Body of pancreas (tissue), 4 donors: ENCODE results near the gene TSEN34. TPM values are rescaled to one million over a fixed set of nuclear protein-coding genes. Genes with fewer than 3 reads are reported as not detected.

Experiments
- ATAC-seq: fragments of 150-250 bp; one replicate; pipeline ENCODE4 v1.9.1; 2016
- DNase-seq, 4 donors: peaks; one replicate each; pipeline ENCODE4 v3.0.0-alpha.2; 2019
- H3K27ac ChIP-seq, 4 donors: fragments of 200-600 bp; sonication (generic); 1 replicate in 3 of 4; 2 replicates in 1 of 4; pipeline versions ENCODE4 v1.5.1 to v1.6.1; 2016 to 2019; ENCODE audit warnings: mild to moderate bottlenecking in 1 of 4, mixed read lengths in 1 of 4, moderate library complexity in 1 of 4
- H3K27me3 ChIP-seq, 2 donors: fragments of 200-600 bp; sonication (generic); one replicate each; pipeline ENCODE4 v1.6.0; 2016; ENCODE audit warnings: mild to moderate bottlenecking in 1 of 2
- H3K36me3 ChIP-seq, 2 donors: fragments of 200-600 bp; sonication (generic); replicated peaks in 1 of 2; 2 replicates each; pipeline ENCODE4 v1.5.1; 2016; ENCODE audit warnings: low read depth in 2 of 2; ENCODE audit not compliant: insufficient read depth in 1 of 2
- H3K4me1 ChIP-seq: fragments of 200-600 bp; sonication (generic); one replicate; pipeline ENCODE4 v1.6.0; 2016
- H3K4me3 ChIP-seq, 2 donors: fragments of 200-600 bp; sonication (generic); 1 replicate in 1 of 2; 2 replicates in 1 of 2; pipeline ENCODE4 v1.5.1; 2016 to 2019
- H3K9me3 ChIP-seq, 3 donors: fragments of 200-600 bp; sonication (generic); 1 replicate in 2 of 3; 2 replicates in 1 of 3; pipeline ENCODE4 v1.5.1; 2016
- POLR2A ChIP-seq, 3 donors: fragments of 450-650 bp; IDR thresholded peaks; one replicate each; pipeline ENCODE4 v1.6.1; 2016; ENCODE audit warnings: antibody characterized with exemption in 3 of 3, mild to moderate bottlenecking in 2 of 3
- WGBS, 2 donors: methylation state at CpG; one replicate each; pipeline ENCODE4 v1.1.5; 2017; 5-methylcytosine and 5-hydroxymethylcytosine counted together
- intact Hi-C: fragments of 100-400 bp; cut with DNase I; formaldehyde crosslinking; loops from one replicate; pipeline ENCODE4 v1.15.1; 2023
- total RNA-seq, 2 donors: library from RNA; depleted of rRNA; stranded (reverse); fragments of >200 nt; gene quantifications; one replicate each; pipeline ENCODE4 v1.1.0, GENCODE V29; 2016
- TF ChIP-seq, protein P1 (sequence below), 7 experiments: fragments of 450-650 bp in 4 of 7; fragments of 200-600 bp in 3 of 7; sonication (generic) in 3 of 7; IDR thresholded peaks; one replicate each; pipeline ENCODE4 v1.5.1; 2016 to 2019; ENCODE audit warnings: antibody characterized with exemption in 7 of 7

Gene TSEN34
- total RNA-seq, 2 donors from 2014 or later, result 33.9 to 56.6 TPM

GRCh38 chr19:54155694-54156093 is 35.4 kb upstream of the TSEN34 start:
- Histone ChIP-seq H3K27ac (no peak overlapping the region), H3K4me3 (no peak overlapping the region), H3K9me3 (no peaks in the 10 kb centered on the region), H3K4me1 (peaks cover 22% of the 10 kb centered on the region), H3K36me3 (peaks cover 5 to 29% of the 10 kb centered on the region in 2 donors), H3K27me3 (no peaks in the 10 kb centered on the region)
- no peak for DNase-seq
- 73 to 81% methylated on average over 14 to 19 of the region's 19 CpGs for WGBS, 2 donors
- intact Hi-C loops, result no loop called here
- no peak for ATAC-seq
- TF ChIP-seq POLR2A (IDR thresholded peaks at IDR 0.05), result no peak
- TF ChIP-seq, protein P1, sequence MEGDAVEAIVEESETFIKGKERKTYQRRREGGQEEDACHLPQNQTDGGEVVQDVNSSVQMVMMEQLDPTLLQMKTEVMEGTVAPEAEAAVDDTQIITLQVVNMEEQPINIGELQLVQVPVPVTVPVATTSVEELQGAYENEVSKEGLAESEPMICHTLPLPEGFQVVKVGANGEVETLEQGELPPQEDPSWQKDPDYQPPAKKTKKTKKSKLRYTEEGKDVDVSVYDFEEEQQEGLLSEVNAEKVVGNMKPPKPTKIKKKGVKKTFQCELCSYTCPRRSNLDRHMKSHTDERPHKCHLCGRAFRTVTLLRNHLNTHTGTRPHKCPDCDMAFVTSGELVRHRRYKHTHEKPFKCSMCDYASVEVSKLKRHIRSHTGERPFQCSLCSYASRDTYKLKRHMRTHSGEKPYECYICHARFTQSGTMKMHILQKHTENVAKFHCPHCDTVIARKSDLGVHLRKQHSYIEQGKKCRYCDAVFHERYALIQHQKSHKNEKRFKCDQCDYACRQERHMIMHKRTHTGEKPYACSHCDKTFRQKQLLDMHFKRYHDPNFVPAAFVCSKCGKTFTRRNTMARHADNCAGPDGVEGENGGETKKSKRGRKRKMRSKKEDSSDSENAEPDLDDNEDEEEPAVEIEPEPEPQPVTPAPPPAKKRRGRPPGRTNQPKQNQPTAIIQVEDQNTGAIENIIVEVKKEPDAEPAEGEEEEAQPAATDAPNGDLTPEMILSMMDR (IDR thresholded peaks at IDR 0.05), result no peak

- H3K9me3 ChIP-seq, result no peaks in the 10 kb centered on the region
- ATAC-seq (no peak), DNase-seq (no peak)
- peaks cover 5 to 29% of the 10 kb centered on the region in 2 donors for H3K36me3 ChIP-seq
- no peaks in the 10 kb centered on the region for H3K27me3 ChIP-seq
- 67 to 77% methylated on average over 8 to 10 of the region's 11 CpGs for WGBS, 2 donors
- intact Hi-C loops, result no loop called here
- no peak for TF ChIP-seq POLR2A (IDR thresholded peaks at IDR 0.05)
- TF ChIP-seq, protein P1 (IDR thresholded peaks at IDR 0.05), result no peak
- no peak overlapping the region for H3K27ac ChIP-seq
- peaks cover 29% of the 10 kb centered on the region for H3K4me1 ChIP-seq
- no peak overlapping the region for H3K4me3 ChIP-seq
Observed at GRCh38 chr19:54156490-54156889, 34.6 kb upstream of the TSEN34 start.

- Histone ChIP-seq H3K4me1 (peaks cover 34% of the 10 kb centered on the region), H3K4me3 (no peak overlapping the region), H3K27me3 (no peaks in the 10 kb centered on the region), H3K9me3 (no peaks in the 10 kb centered on the region), H3K36me3 (peaks cover 5 to 28% of the 10 kb centered on the region in 2 donors), H3K27ac (no peak overlapping the region)
- TF ChIP-seq, protein P1 (IDR thresholded peaks at IDR 0.05), result no peak
- TF ChIP-seq POLR2A (IDR thresholded peaks at IDR 0.05), result no peak
- ATAC-seq, result no peak
- intact Hi-C loops, result no loop called here
- WGBS, 2 donors, result 79 to 83% methylated on average over 3 of the region's 3 CpGs
- no peak for DNase-seq
Observed at GRCh38 chr19:54156953-54157352, 34.2 kb upstream of the TSEN34 start.

DNA sequence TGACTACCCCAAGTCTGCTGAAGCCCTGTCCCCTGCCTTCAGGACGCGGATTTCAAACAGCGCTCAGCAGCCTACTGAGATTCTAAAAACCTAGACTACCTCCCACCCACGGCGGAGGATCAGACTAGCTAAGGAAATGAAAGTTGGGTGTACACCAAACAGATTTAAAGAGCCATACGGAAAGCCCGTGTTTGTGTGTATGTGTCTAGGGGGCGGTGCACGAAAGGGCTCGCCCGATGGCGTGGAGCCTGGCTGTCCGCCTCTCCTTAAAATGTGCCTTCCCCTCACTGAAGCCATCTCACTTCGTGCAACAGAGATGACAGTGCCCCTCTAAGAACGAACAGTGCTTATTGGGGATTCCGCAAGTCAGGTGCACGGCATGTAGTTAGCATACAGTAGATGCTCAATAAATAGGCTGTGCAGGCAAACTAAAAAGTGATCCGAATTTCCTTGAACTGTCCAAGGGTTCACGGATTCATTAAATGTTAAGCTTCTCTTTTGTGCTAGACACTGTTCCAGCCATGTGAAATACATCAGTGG is 32.2 kb upstream of the TSEN34 start:
- no peak for DNase-seq
- WGBS, 2 donors, result 5 to 6% methylated on average over 7 to 19 of the region's 19 CpGs
- TF ChIP-seq, protein P1 (IDR thresholded peaks at IDR 0.05), result no peak
- no peak for TF ChIP-seq POLR2A (IDR thresholded peaks at IDR 0.05)
- no peak for ATAC-seq
- Histone ChIP-seq H3K4me1 (peaks cover 42% of the 10 kb centered on the region), H3K36me3 (peaks cover 5 to 13% of the 10 kb centered on the region in 2 donors), H3K4me3 (peak overlapping the region; percentile 30 to 59), H3K27me3 (no peaks in the 10 kb centered on the region), H3K9me3 (no peaks in the 10 kb centered on the region), H3K27ac (peak overlapping the region; percentile 80 to 96 (median 93))
- intact Hi-C loops, result no loop called here
